ENCODE measurements around the gene LRCH2. TPM values are rescaled to one million over a fixed set of nuclear protein-coding genes. Genes with fewer than 3 reads are reported as not detected.

LRCH2 gene
- total and polyA plus RNA-seq, 9 of the 15 experiments (the other 6 are each of a cell fraction or from before 2014, with no cell fraction given): 1.4 to 7.2 (median 2.9) TPM

DNA sequence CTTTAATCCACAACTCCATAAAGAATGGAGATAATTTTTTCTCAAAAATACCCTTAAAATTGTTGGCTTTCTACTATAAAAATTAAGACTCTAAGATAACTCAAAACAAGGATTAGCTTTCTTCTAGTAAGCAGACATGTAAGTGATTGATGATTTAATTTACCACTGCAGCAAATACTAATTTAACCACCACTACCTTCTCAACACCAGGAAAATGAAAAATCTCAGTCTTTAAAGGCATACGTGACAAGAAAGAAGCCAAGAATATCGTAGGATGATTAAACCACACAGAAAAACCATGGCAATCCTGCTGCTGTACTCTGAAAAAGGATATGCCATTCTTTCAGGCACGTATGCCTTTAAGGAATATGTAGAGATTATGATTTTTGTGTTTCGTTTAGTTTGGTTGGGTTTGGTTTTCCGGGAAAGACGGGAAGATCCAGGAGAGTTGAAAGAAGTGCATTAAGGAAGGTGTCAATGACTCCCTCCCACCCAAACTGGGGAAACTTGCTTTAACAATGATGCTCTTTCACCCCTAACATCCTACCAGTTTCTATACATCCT is 881 bp downstream of the LRCH2 start:
- no peak overlapping the region for H3K4me2 ChIP-seq (ENCODE audit: insufficient read depth, low read length)

DNA sequence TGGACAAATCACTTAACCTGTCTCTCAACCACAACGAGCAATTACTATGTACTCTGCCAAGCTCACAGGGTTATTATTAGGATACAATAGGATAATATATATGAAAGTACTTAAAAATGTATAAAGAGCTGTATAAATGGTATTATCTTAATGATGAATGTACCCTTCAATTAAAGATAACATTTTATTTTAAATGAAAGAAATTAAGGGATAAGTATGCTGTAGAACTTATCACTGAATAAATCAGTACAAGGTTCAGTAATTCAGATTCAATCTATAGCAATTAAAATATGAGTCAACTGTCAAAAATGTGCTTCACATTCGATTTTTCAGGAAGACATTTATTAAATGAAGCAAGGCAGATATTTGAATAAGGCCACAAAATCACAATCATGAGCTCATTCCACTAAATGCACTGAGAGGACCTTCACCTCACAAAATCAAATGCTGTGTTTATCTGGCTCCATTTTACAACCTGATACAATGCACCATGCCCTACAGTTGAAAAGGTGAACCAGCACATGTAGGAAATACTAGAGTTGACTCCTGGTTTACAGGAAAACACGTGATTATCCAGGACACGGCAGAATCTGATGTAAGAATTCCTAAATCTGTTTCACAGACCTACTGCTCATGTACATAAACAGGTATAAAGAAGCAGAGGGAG is 4.4 kb downstream of the LRCH2 start:
- H3K9me1 ChIP-seq (ENCODE audit: control insufficient read depth, insufficient read depth, low read length): no peaks in the 10 kb centered on the region
- intact Hi-C loops (cut with micrococcal nuclease) (loop anchor here (10.0 kb wide), 1 partner anchor 415 kb away; no protein-coding TSS in a partner anchor), in situ Hi-C loops (cut with MboI) (no loop called here)
- no peak overlapping the region for H3K27ac ChIP-seq (ENCODE audit: extremely low read depth, low read depth, low read length)
- H3K9ac ChIP-seq (ENCODE audit: insufficient read depth in 1 of 2, low read depth in 2 of 2, low read length in 2 of 2): no peak overlapping the region
- ATAC-seq: no peak
- H3K36me3 ChIP-seq (ENCODE audit: control insufficient read depth, insufficient read depth, low read length): no peaks in the 10 kb centered on the region
- no peak overlapping the region for H3K4me3 ChIP-seq
- H3K9me3 ChIP-seq (replicated peaks; ENCODE audit: control insufficient read depth, insufficient read depth, low read depth, low read length): no peaks in the 10 kb centered on the region
- BruUV-seq (replicated peaks): no TSS peak
- H3K27me3 ChIP-seq (ENCODE audit: control insufficient read depth in 2 of 2, insufficient read depth in 2 of 2, low read length in 2 of 2): peaks cover 4 to 5% of the 10 kb centered on the region in 2 experiments; a peak in 2 of 5 replicates
- H3K79me2 ChIP-seq (ENCODE audit: control insufficient read depth, insufficient read depth, low read length): no peaks in the 10 kb centered on the region
- no peak for FAIRE-seq
- DNase-seq (ENCODE audit: extremely low read depth in 1 of 4, low spot score in 3 of 4): no peak
- WGBS (ENCODE audit: insufficient coverage, low coverage, missing lambda C conversion rate): 0% methylated on average over 4 of the region's 4 CpGs
- TF ChIP-seq PTBP1 (IDR thresholded peaks at IDR 0.05; ENCODE audit: low read depth, low read length) (no peak), USF2 (CRISPR knock-in tag; IDR thresholded peaks at IDR 0.05) (no peak), ZNF124 (CRISPR knock-in tag; IDR thresholded peaks at IDR 0.05) (no peak), FOS (IDR thresholded peaks at IDR 0.05; ENCODE audit: extremely low read depth, insufficient read length) (no peak), TCF7 (IDR thresholded peaks at IDR 0.05; ENCODE audit: borderline replicate concordance) (no peak), ZNF696 (CRISPR knock-in tag; conservative IDR thresholded peaks at IDR 0.05) (no peak), MTA3 (IDR thresholded peaks at IDR 0.05; ENCODE audit: borderline replicate concordance) (no peak), ZNF324 (CRISPR knock-in tag; IDR thresholded peaks at IDR 0.05) (no peak), SRSF9 (IDR thresholded peaks at IDR 0.05; ENCODE audit: borderline replicate concordance, low read depth, low read length) (no peak)
- TF ChIP-seq, protein P1, sequence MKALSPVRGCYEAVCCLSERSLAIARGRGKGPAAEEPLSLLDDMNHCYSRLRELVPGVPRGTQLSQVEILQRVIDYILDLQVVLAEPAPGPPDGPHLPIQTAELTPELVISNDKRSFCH (CRISPR knock-in tag; IDR thresholded peaks at IDR 0.05): no peak
- TF ChIP-seq, protein P1 (tag; IDR thresholded peaks at IDR 0.05): no peak
- no peaks in the 10 kb centered on the region for H4K20me1 ChIP-seq (replicated peaks; ENCODE audit: control insufficient read depth, insufficient read depth, low read length)
- no peak overlapping the region for H3K4me2 ChIP-seq (ENCODE audit: insufficient read depth, low read length)
- H3K4me1 ChIP-seq (replicated peaks in 1 of 2; ENCODE audit: control insufficient read depth in 2 of 2, insufficient read depth in 2 of 2, low read length in 2 of 2): no peaks in the 10 kb centered on the region
- no peak overlapping the region for H2AFZ ChIP-seq (ENCODE audit: low read depth, low read length)
- ChIA-PET CTCF (ENCODE audit: low intra/inter-chr PET ratio) (no interaction called here), POLR2A (no interaction called here)

More for the DNA sequence above, 881 bp downstream of the LRCH2 start:
- no peaks in the 10 kb centered on the region for H3K36me3 ChIP-seq (ENCODE audit: control insufficient read depth, insufficient read depth, low read length)
- no peaks in the 10 kb centered on the region for H3K9me1 ChIP-seq (ENCODE audit: control insufficient read depth, insufficient read depth, low read length)
- H2AFZ ChIP-seq (ENCODE audit: low read depth, low read length): no peak overlapping the region
- DNase-seq (ENCODE audit: extremely low read depth in 1 of 4, low spot score in 3 of 4): no peak
- H3K4me3 ChIP-seq: no peak overlapping the region
- CTCF ChIA-PET (ENCODE audit: low intra/inter-chr PET ratio): no interaction called here
- POLR2A ChIA-PET: no interaction called here
- H3K4me1 ChIP-seq (replicated peaks in 1 of 2; ENCODE audit: control insufficient read depth in 2 of 2, insufficient read depth in 2 of 2, low read length in 2 of 2): no peaks in the 10 kb centered on the region
- no peaks in the 10 kb centered on the region for H3K79me2 ChIP-seq (ENCODE audit: control insufficient read depth, insufficient read depth, low read length)
- no peaks in the 10 kb centered on the region for H3K9me3 ChIP-seq (replicated peaks; ENCODE audit: control insufficient read depth, insufficient read depth, low read depth, low read length)
- no peak overlapping the region for H3K9ac ChIP-seq (ENCODE audit: insufficient read depth in 1 of 2, low read depth in 2 of 2, low read length in 2 of 2)
- intact Hi-C loops (cut with micrococcal nuclease): no loop called here
- 0% methylated on average over 6 of the region's 6 CpGs for WGBS (ENCODE audit: insufficient coverage, low coverage, missing lambda C conversion rate)
- H4K20me1 ChIP-seq (replicated peaks; ENCODE audit: control insufficient read depth, insufficient read depth, low read length): no peaks in the 10 kb centered on the region
- H3K27me3 ChIP-seq (ENCODE audit: control insufficient read depth in 2 of 2, insufficient read depth in 2 of 2, low read length in 2 of 2): peaks cover 4 to 5% of the 10 kb centered on the region in 2 experiments; a peak in 2 of 5 replicates
- H3K27ac ChIP-seq (ENCODE audit: extremely low read depth, low read depth, low read length): no peak overlapping the region
- TF ChIP-seq POLR2AphosphoS5 (IDR thresholded peaks at IDR 0.05; ENCODE audit: control insufficient read depth, insufficient read depth, low read depth, low read length): no peak
- TF ChIP-seq MTA3 (IDR thresholded peaks at IDR 0.05; ENCODE audit: borderline replicate concordance): no peak
- no peak for TF ChIP-seq JUN (IDR thresholded peaks at IDR 0.05; ENCODE audit: borderline replicate concordance, low read depth, low read length)
- no peak for TF ChIP-seq JUN (CRISPR knock-in tag; IDR thresholded peaks at IDR 0.05; ENCODE audit: borderline replicate concordance)
- no peak for TF ChIP-seq ZNF175 (CRISPR knock-in tag; IDR thresholded peaks at IDR 0.05; ENCODE audit: low read depth)
- no peak for TF ChIP-seq ZNF830 (CRISPR knock-in tag; IDR thresholded peaks at IDR 0.05)
- TF ChIP-seq ZNF134 (CRISPR knock-in tag; conservative IDR thresholded peaks at IDR 0.05): no peak
- TF ChIP-seq NCOA1 (IDR thresholded peaks at IDR 0.05; ENCODE audit: low read depth): no peak
- no peak for TF ChIP-seq GTF2A2 (tag; IDR thresholded peaks at IDR 0.05)
- TF ChIP-seq CBX2 (IDR thresholded peaks at IDR 0.05; ENCODE audit: insufficient read depth, low read length, poor library complexity, severe bottlenecking): no peak
- no peak for FAIRE-seq
- in situ Hi-C loops (cut with MboI): no loop called here
- no TSS peak for BruUV-seq (replicated peaks)
- ATAC-seq: no peak

Measured in K562 (cell line).